Muscle layer of duodenum (tissue), 2 donors: ENCODE measurements around the gene LRRC58.
"Not testable (repeated sequence)": the region's sequence is repeated elsewhere in the genome, so short reads cannot be mapped to it uniquely, and the experiment has no call there.

ENCODE experiments used
- H3K27ac ChIP-seq: one replicate; pipeline ENCODE4 v1.7.0; 2013; ENCODE audit warnings: mild to moderate bottlenecking, low read length
- H3K27me3 ChIP-seq: one replicate; pipeline ENCODE4 v1.7.0; 2013; ENCODE audit warnings: low read depth, mild to moderate bottlenecking, control low read depth, low read length
- H3K36me3 ChIP-seq, 2 donors: one replicate each; pipeline ENCODE4 v1.7.0; 2013; ENCODE audit warnings: low read length in 2 of 2, control low read depth in 1 of 2, mild to moderate bottlenecking in 1 of 2; ENCODE audit not compliant: insufficient read depth in 2 of 2, control insufficient read depth in 1 of 2
- H3K4me1 ChIP-seq, 2 donors: one replicate each; pipeline ENCODE4 v1.7.0; 2013; ENCODE audit warnings: low read length in 2 of 2, mild to moderate bottlenecking in 2 of 2, control low read depth in 1 of 2, moderate library complexity in 1 of 2; ENCODE audit not compliant: insufficient read depth in 2 of 2, control insufficient read depth in 1 of 2
- H3K4me3 ChIP-seq, 2 donors: one replicate each; pipeline ENCODE4 v1.7.0; 2013; ENCODE audit warnings: low read length in 2 of 2, low read depth in 1 of 2, mild to moderate bottlenecking in 1 of 2
- H3K9me3 ChIP-seq, 2 donors: one replicate each; pipeline ENCODE4 v1.7.0; 2013; ENCODE audit warnings: low read length in 2 of 2, control low read depth in 1 of 2, mild to moderate bottlenecking in 1 of 2; ENCODE audit not compliant: control insufficient read depth in 1 of 2
- donor health status: healthy.

Gene LRRC58

GRCh38 chr3:120300971-120301370, 48.2 kb downstream of the LRRC58 start:
- H3K9me3 ChIP-seq, result no peaks in the 10 kb centered on the region
- no peaks in the 10 kb centered on the region for H3K36me3 ChIP-seq
- H3K27ac ChIP-seq, result no peak overlapping the region
- H3K27me3 ChIP-seq, result no peaks in the 10 kb centered on the region
- no peak overlapping the region for H3K4me3 ChIP-seq
- H3K4me1 ChIP-seq, result no peaks in the 10 kb centered on the region

GRCh38 chr3:120299403-120299802, 49.8 kb downstream of the LRRC58 start:
- Histone ChIP-seq H3K4me1 (no peaks in the 10 kb centered on the region), H3K27ac (no peak overlapping the region), H3K36me3 (no peaks in the 10 kb centered on the region), H3K9me3 (no peaks in the 10 kb centered on the region), H3K27me3 (no peaks in the 10 kb centered on the region), H3K4me3 (no peak overlapping the region)

GRCh38 chr3:120298996-120299395, 50.2 kb downstream of the LRRC58 start:
- no peak overlapping the region for H3K27ac ChIP-seq
- H3K27me3 ChIP-seq, result no peaks in the 10 kb centered on the region
- peaks cover 0 to 4% of the 10 kb centered on the region in 2 donors for H3K9me3 ChIP-seq
- H3K4me1 ChIP-seq, result no peaks in the 10 kb centered on the region
- H3K36me3 ChIP-seq, result no peaks in the 10 kb centered on the region
- H3K4me3 ChIP-seq, result no peak overlapping the region

- H3K27me3 ChIP-seq, H3K4me1 ChIP-seq, H3K27ac ChIP-seq, H3K4me3 ChIP-seq, H3K36me3 ChIP-seq: not testable (repeated sequence)
- H3K9me3 ChIP-seq, result peaks cover 0 to 20% of the 10 kb centered on the region in 2 donors
Measured at GRCh38 chr3:120291552-120291951, 57.6 kb downstream of the LRRC58 start.

- H3K36me3 ChIP-seq, result no peaks in the 10 kb centered on the region
- peaks cover 0 to 2% of the 10 kb centered on the region in 2 donors for H3K4me1 ChIP-seq
- H3K27ac ChIP-seq, result no peak overlapping the region
- peaks cover 0 to 20% of the 10 kb centered on the region in 2 donors for H3K9me3 ChIP-seq
- H3K27me3 ChIP-seq, result no peaks in the 10 kb centered on the region
- H3K4me3 ChIP-seq, result no peak overlapping the region
Measured at GRCh38 chr3:120289636-120290035, 59.5 kb downstream of the LRRC58 start.

GRCh38 chr3:120286465-120286864, 62.7 kb downstream of the LRRC58 start:
- no peak overlapping the region for H3K27ac ChIP-seq
- H3K36me3 ChIP-seq, result no peaks in the 10 kb centered on the region
- no peaks in the 10 kb centered on the region for H3K27me3 ChIP-seq
- H3K9me3 ChIP-seq, result no peaks in the 10 kb centered on the region
- peaks cover 0 to 3% of the 10 kb centered on the region in 2 donors for H3K4me1 ChIP-seq
- no peak overlapping the region for H3K4me3 ChIP-seq

GRCh38 chr3:120285508-120285841, 63.7 kb downstream of the LRRC58 start:
- peak overlapping the region; percentile 23 to 70 for H3K4me3 ChIP-seq
- H3K27ac ChIP-seq, result no peak overlapping the region
- no peaks in the 10 kb centered on the region for H3K9me3 ChIP-seq
- H3K36me3 ChIP-seq, result no peaks in the 10 kb centered on the region
- no peaks in the 10 kb centered on the region for H3K27me3 ChIP-seq
- peaks cover 0 to 3% of the 10 kb centered on the region in 2 donors for H3K4me1 ChIP-seq

GRCh38 chr3:120284747-120285507, 64.2 kb downstream of the LRRC58 start, which contains the start of gene GPR156:
Gene GPR156, minus strand, starts transcription at chr3:120285222. Its CDS starts 41,124 bp downstream, at chr3:120244098.
- Histone ChIP-seq H3K36me3 (no peaks in the 10 kb centered on the region), H3K27ac (no peak within 1 kb of the TSS), H3K27me3 (no peaks in the 10 kb centered on the region), H3K4me3 (peak within 1 kb of the TSS; percentile 67 to 70), H3K4me1 (peaks cover 0 to 3% of the 10 kb centered on the region in 2 donors), H3K9me3 (no peaks in the 10 kb centered on the region)

GRCh38 chr3:120281261-120281660, 67.9 kb downstream of the LRRC58 start:
- no peak overlapping the region for H3K4me3 ChIP-seq

GRCh38 chr3:120280566-120280965, 68.6 kb downstream of the LRRC58 start:
- no peaks in the 10 kb centered on the region for H3K9me3 ChIP-seq
- H3K4me3 ChIP-seq, result no peak overlapping the region
- no peaks in the 10 kb centered on the region for H3K27me3 ChIP-seq
- no peaks in the 10 kb centered on the region for H3K36me3 ChIP-seq
- peaks cover 0 to 3% of the 10 kb centered on the region in 2 donors for H3K4me1 ChIP-seq
- no peak overlapping the region for H3K27ac ChIP-seq

More at GRCh38 chr3:120281261-120281660, 67.9 kb downstream of the LRRC58 start:
- no peaks in the 10 kb centered on the region for H3K36me3 ChIP-seq
- no peak overlapping the region for H3K27ac ChIP-seq
- H3K27me3 ChIP-seq, result no peaks in the 10 kb centered on the region
- no peaks in the 10 kb centered on the region for H3K9me3 ChIP-seq
- peaks cover 0 to 3% of the 10 kb centered on the region in 2 donors for H3K4me1 ChIP-seq

GRCh38 chr3:120280026-120280425, 69.1 kb downstream of the LRRC58 start:
- H3K36me3 ChIP-seq, result no peaks in the 10 kb centered on the region
- no peak overlapping the region for H3K4me3 ChIP-seq
- H3K4me1 ChIP-seq, result peaks cover 0 to 5% of the 10 kb centered on the region in 2 donors
- H3K27ac ChIP-seq, result no peak overlapping the region
- no peaks in the 10 kb centered on the region for H3K27me3 ChIP-seq
- H3K9me3 ChIP-seq, result no peaks in the 10 kb centered on the region

- H3K4me1 ChIP-seq, result peaks cover 0 to 7% of the 10 kb centered on the region in 2 donors
- H3K36me3 ChIP-seq, result no peaks in the 10 kb centered on the region
- no peaks in the 10 kb centered on the region for H3K27me3 ChIP-seq
- H3K27ac ChIP-seq, result no peak overlapping the region
- no peaks in the 10 kb centered on the region for H3K9me3 ChIP-seq
- H3K4me3 ChIP-seq, result no peak overlapping the region
Measured at GRCh38 chr3:120276767-120277166, 72.4 kb downstream of the LRRC58 start.
